Spleen (tissue), 7 donors: Measurements from ENCODE around the gene TTC7B.

Experiments used
- POLR2A ChIP-seq, 3 donors: fragments of 450-650 bp; IDR thresholded peaks; one replicate each; pipeline ENCODE4 v1.5.1; 2017; ENCODE audit warnings: antibody characterized with exemption in 3 of 3, mild to moderate bottlenecking in 1 of 3
- POLR2AphosphoS5 ChIP-seq, 3 donors: sonication (generic); formaldehyde crosslinking; IDR thresholded peaks; one replicate each; pipeline ENCODE4 v1.5.1; 2017; ENCODE audit warnings: antibody characterized with exemption in 3 of 3
- TF ChIP-seq, protein P1 (sequence below), 11 experiments: fragments of 200-600 bp in 7 of 11; fragments of 450-650 bp in 4 of 11; sonication (generic) in 4 of 11; IDR thresholded peaks in 8 of 11; conservative IDR thresholded peaks in 3 of 11; 1 replicate in 7 of 11; 2 replicates in 4 of 11; pipeline versions ENCODE4 v1.4.0 to v1.8.0; 2016 to 2021; ENCODE audit warnings: antibody characterized with exemption in 11 of 11, inconsistent platforms in 4 of 11, mild to moderate bottlenecking in 1 of 11
- donor health status: DM: no; HTN: no; CAD: no; lungs with moderate emphysema.
- donor health status: DM: no; HTN: no; CAD: no.
- donor health status: DM: no; HTN: no; CAD: no.

DNA sequence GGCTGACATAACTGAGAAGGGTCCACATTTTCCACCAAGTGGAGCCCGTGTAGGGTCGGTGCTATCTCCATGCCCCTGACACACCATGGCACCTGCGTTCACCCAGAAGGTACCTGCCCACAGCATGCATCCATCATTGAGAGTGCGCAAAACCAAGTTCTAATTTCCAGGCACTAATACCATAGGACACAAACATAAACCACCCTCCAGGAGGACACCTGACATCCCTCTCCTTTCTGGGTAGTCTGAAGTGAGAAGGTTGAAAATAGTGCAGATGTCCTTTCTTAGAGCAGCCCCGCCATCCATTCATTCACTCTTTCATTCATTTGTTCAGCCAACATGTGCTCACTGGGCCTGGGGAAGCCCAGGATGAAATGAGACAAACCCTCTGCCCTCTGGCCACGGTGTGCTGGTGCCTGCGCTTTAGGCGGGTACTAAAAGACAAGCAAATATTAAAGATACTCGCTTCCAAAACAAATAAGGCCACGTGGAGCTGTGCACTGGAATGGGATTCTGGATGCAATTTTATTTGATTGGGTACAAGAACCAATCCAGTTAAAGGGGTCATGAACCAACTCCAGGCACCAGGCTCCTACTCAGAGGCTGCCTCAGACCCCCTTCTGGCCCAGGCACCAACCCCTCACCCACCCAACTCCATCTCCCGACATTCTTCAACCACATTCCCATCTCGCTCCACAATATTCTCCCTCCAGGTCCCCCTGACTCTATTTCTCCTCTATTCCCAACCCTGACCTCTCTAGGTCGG is 1.2 kb downstream of the TTC7B start:
- TF ChIP-seq POLR2A (IDR thresholded peaks at IDR 0.05) (no peak), POLR2AphosphoS5 (IDR thresholded peaks at IDR 0.05) (no peak)
- TF ChIP-seq, protein P1, sequence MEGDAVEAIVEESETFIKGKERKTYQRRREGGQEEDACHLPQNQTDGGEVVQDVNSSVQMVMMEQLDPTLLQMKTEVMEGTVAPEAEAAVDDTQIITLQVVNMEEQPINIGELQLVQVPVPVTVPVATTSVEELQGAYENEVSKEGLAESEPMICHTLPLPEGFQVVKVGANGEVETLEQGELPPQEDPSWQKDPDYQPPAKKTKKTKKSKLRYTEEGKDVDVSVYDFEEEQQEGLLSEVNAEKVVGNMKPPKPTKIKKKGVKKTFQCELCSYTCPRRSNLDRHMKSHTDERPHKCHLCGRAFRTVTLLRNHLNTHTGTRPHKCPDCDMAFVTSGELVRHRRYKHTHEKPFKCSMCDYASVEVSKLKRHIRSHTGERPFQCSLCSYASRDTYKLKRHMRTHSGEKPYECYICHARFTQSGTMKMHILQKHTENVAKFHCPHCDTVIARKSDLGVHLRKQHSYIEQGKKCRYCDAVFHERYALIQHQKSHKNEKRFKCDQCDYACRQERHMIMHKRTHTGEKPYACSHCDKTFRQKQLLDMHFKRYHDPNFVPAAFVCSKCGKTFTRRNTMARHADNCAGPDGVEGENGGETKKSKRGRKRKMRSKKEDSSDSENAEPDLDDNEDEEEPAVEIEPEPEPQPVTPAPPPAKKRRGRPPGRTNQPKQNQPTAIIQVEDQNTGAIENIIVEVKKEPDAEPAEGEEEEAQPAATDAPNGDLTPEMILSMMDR (IDR thresholded peaks at IDR 0.05 in 8 of 11, conservative IDR thresholded peaks at IDR 0.05 in 3 of 11): no peak
